Mesendoderm (in vitro differentiated cells): ENCODE results near the gene SGCG.

Experiments
- DNase-seq: peaks from one replicate; pipeline ENCODE4 v3.0.0; 2013
- H2AK5ac ChIP-seq: 2 replicates; pipeline ENCODE4 v1.6.1; 2013; ENCODE audit warnings: low read length, inconsistent platforms
- H2BK120ac ChIP-seq: 2 replicates; pipeline ENCODE4 v1.6.1; 2013; ENCODE audit warnings: low read depth, mild to moderate bottlenecking, low read length, moderate library complexity, mixed read lengths
- H2BK15ac ChIP-seq: replicated peaks from 2 replicates; pipeline ENCODE4 v1.6.1; 2013; ENCODE audit warnings: low read depth, mild to moderate bottlenecking, moderate library complexity
- H2BK5ac ChIP-seq: 2 replicates; pipeline ENCODE4 v1.6.1; 2013; ENCODE audit warnings: low read length, inconsistent platforms
- H3K18ac ChIP-seq: 2 replicates; pipeline ENCODE4 v1.6.1; 2013; ENCODE audit warnings: mild to moderate bottlenecking, low read length, mixed read lengths
- H3K23ac ChIP-seq: one replicate; pipeline ENCODE4 v1.6.1; 2013; ENCODE audit warnings: low read length
- H3K27ac ChIP-seq: 2 replicates; pipeline ENCODE4 v1.5.1; 2013; ENCODE audit warnings: low read depth, mild to moderate bottlenecking, inconsistent platforms, low read length, moderate library complexity
- H3K27me3 ChIP-seq: 2 replicates; pipeline ENCODE4 v1.6.1; 2013; ENCODE audit warnings: low read length, control low read depth, mild to moderate bottlenecking, inconsistent platforms; ENCODE audit not compliant: insufficient read depth, poor library complexity
- H3K36me3 ChIP-seq: 2 replicates; pipeline ENCODE4 v1.6.1; 2013; ENCODE audit warnings: low read length, inconsistent platforms; ENCODE audit not compliant: control insufficient read depth, insufficient read depth
- H3K4ac ChIP-seq: one replicate; pipeline ENCODE4 v1.6.1; 2013; ENCODE audit warnings: low read depth, mild to moderate bottlenecking, low read length, moderate library complexity
- H3K4me1 ChIP-seq: 2 replicates; pipeline ENCODE4 v1.6.1; 2013; ENCODE audit warnings: low read depth, low read length, inconsistent platforms; ENCODE audit not compliant: control insufficient read depth
- H3K4me2 ChIP-seq: 2 replicates; pipeline ENCODE4 v1.6.1; 2013; ENCODE audit warnings: low read length
- H3K4me3 ChIP-seq: 2 replicates; pipeline ENCODE4 v1.5.1; 2013; ENCODE audit warnings: mild to moderate bottlenecking, low read length
- H3K56ac ChIP-seq: one replicate; pipeline ENCODE4 v1.6.1; 2013; ENCODE audit warnings: low read length
- H3K79me1 ChIP-seq: 2 replicates; pipeline ENCODE4 v1.6.1; 2013; ENCODE audit warnings: low read length, inconsistent platforms
- H3K79me2 ChIP-seq: 2 replicates; pipeline ENCODE4 v1.6.1; 2013; ENCODE audit warnings: mild to moderate bottlenecking, low read length; ENCODE audit not compliant: control insufficient read depth, insufficient read depth
- H3K9ac ChIP-seq: 2 replicates; pipeline ENCODE4 v1.6.1; 2013; ENCODE audit warnings: low read length, inconsistent platforms
- H4K5ac ChIP-seq: one replicate; pipeline ENCODE4 v1.6.1; 2013; ENCODE audit warnings: low read length
- H4K8ac ChIP-seq: one replicate; pipeline ENCODE4 v1.6.1; 2013; ENCODE audit warnings: low read depth, mild to moderate bottlenecking, control low read depth, low read length, moderate library complexity
- WGBS: extraction: QIAGEN DNeasy Blood & Tissue Kit; methylation state at CpG from one replicate; pipeline ENCODE4 v1.1.7; 2013; ENCODE audit warnings: low lambda C conversion rate, missing lambda C conversion rate; ENCODE audit not compliant: insufficient coverage; ENCODE audit errors: extremely low coverage; 5-methylcytosine and 5-hydroxymethylcytosine counted together

SGCG gene

DNA sequence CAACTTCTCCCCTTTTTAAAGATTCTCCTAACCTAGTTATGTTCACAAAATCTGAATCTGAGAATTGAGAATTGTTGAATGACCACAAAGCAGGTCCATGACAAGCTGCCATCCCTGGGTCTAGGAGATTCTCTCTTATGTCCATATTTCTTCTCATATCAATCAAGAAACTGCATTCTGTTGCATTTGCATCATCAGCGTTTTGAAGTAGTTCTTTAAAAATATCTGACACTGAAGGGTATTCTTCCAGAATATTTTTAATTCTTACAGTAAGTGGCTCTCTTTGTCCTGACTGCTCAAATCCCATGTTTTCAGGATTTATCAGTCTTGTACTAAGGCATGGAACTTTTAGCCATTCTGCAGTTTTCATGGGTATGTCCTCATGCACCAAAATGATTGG lies 158.4 kb downstream of the SGCG start:
- H3K79me1 ChIP-seq: no peaks in the 10 kb centered on the region

DNA sequence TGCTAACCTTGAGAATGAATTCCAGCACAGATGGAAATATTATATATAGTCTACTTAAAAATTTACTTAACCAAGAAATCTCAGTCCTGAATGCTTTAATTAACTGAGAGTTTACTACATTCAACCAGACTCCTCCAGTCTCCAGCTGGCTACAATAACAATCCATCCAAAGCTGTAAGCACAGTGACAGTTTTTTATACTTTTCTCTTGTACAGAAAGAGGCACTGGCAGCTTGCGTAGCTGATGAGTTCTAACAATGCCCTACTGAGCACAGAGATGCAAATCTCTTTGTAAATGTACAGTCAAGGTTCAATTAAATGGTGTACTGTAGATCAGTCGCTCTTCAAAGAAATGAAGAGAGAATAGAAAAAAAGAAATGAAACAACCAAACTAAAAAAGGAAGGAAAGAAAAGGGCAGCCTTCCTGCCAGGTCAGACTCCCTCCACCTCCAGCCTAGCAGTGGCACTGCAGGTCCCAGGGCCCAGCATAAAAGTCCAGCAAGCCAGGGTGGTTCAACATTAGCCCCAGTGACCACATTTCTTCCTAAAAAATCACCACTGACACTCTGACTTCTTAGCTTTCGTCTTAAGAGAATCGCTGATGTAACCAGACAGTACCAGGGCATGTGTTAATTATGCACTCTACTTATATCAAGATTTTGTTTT lies 164.3 kb downstream of the SGCG start:
- no peak overlapping the region for H3K27ac ChIP-seq
- H3K27me3 ChIP-seq: no peaks in the 10 kb centered on the region
- H3K4ac ChIP-seq: no peak overlapping the region
- no peak overlapping the region for H3K23ac ChIP-seq
- H3K4me3 ChIP-seq: no peak overlapping the region
- H2AK5ac ChIP-seq: no peak overlapping the region
- no peaks in the 10 kb centered on the region for H3K4me1 ChIP-seq
- WGBS: no CpG with 5 or more reads among the region's 4 CpGs
- H3K79me2 ChIP-seq: no peaks in the 10 kb centered on the region
- no peak overlapping the region for H3K4me2 ChIP-seq
- H4K5ac ChIP-seq: no peak overlapping the region
- no peak overlapping the region for H2BK120ac ChIP-seq
- no peak overlapping the region for H2BK5ac ChIP-seq
- H3K56ac ChIP-seq: no peak overlapping the region
- DNase-seq: no peak
- no peak overlapping the region for H2BK15ac ChIP-seq
- H3K36me3 ChIP-seq: no peaks in the 10 kb centered on the region
- H3K18ac ChIP-seq: no peak overlapping the region
- no peak overlapping the region for H4K8ac ChIP-seq
- H3K9ac ChIP-seq: no peak overlapping the region
- peaks cover 4% of the 10 kb centered on the region for H3K79me1 ChIP-seq

More for the DNA sequence above, 158.4 kb downstream of the SGCG start:
- no peak overlapping the region for H2BK5ac ChIP-seq
- H3K4me1 ChIP-seq: no peaks in the 10 kb centered on the region
- H3K4me3 ChIP-seq: no peak overlapping the region
- H3K56ac ChIP-seq: no peak overlapping the region
- no peak overlapping the region for H4K8ac ChIP-seq
- no peak overlapping the region for H2BK120ac ChIP-seq
- no peak overlapping the region for H4K5ac ChIP-seq
- no peak overlapping the region for H3K4ac ChIP-seq
- no peak for DNase-seq
- no peak overlapping the region for H3K27ac ChIP-seq
- H3K27me3 ChIP-seq: no peaks in the 10 kb centered on the region
- no peak overlapping the region for H3K9ac ChIP-seq
- no peaks in the 10 kb centered on the region for H3K36me3 ChIP-seq
- WGBS: no CpG with 5 or more reads among the region's 1 CpG
- H2BK15ac ChIP-seq: no peak overlapping the region
- no peak overlapping the region for H2AK5ac ChIP-seq
- H3K79me2 ChIP-seq: no peaks in the 10 kb centered on the region
- no peak overlapping the region for H3K4me2 ChIP-seq
- no peak overlapping the region for H3K23ac ChIP-seq
- H3K18ac ChIP-seq: no peak overlapping the region

DNA sequence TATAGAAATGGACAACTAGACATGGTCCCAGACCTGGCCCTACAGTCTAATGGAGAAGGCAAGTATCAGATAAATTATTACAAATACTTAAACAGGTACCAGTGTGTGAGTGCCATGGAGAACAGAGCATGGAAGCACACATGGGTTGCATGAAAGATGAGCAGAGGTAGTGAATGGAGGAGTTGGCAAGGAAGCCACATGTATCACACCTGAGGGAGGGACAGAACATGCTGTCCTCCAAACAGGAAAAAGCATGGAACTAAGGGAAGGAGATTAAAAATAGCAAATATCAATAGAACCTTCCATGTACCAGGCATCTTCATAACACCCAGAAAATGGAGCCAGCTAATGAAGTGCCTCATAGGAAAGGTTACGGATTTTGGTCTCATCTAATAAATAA lies 166.8 kb downstream of the SGCG start:
- Histone ChIP-seq H3K4me2 (no peak overlapping the region), H2BK15ac (no peak overlapping the region), H3K79me1 (peaks cover 4% of the 10 kb centered on the region), H2AK5ac (no peak overlapping the region), H3K18ac (no peak overlapping the region), H3K79me2 (no peaks in the 10 kb centered on the region), H3K4ac (no peak overlapping the region), H3K23ac (no peak overlapping the region), H4K5ac (no peak overlapping the region), H3K4me1 (no peaks in the 10 kb centered on the region), H3K4me3 (no peak overlapping the region), H3K36me3 (no peaks in the 10 kb centered on the region), H3K56ac (no peak overlapping the region), H3K27me3 (no peaks in the 10 kb centered on the region), H3K9ac (no peak overlapping the region), H3K27ac (no peak overlapping the region), H4K8ac (no peak overlapping the region), H2BK120ac (no peak overlapping the region), H2BK5ac (no peak overlapping the region)
- no peak for DNase-seq
- WGBS: no CpG with 5 or more reads among the region's 1 CpG

DNA sequence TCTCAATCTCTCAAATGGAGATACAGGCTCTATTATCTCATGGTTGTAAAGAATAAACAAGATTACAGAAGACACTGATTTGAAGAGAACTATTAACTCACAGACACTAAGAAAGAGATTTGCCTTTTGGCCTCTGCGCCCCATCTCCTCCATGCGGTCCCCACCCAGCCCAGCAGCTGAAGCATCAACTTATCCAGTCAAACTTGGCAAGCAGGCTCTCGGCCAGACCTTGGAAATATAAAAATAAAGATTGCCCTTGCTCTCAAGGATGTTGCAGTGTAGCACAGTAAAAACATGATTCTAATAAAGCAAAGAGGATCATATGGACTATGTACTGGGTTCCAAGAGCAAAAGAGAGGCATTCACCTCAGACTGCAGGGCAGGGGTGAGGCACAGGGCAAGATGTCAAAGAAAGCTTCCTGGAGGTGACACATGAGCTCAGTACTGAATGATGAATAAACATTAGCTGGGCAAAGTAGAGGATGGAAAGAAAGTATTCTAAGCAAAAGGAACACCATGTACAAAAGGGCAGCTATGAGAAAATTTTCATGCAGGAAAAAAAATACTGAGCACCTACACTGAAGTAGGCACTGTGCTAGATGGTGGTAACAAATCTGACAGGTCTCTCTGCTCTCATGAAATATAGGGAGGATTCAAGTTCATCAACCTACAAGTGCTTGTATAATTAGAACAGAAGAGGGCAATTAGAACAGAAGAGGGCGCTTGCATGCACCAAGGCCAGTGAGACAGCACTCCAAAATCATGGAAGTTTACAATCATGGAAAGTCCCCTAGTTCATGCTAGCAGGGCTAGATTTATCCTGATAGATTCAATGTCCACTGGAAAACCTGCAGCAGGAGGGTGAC lies 167.7 kb downstream of the SGCG start:
- no peak overlapping the region for H3K18ac ChIP-seq
- no peak overlapping the region for H2AK5ac ChIP-seq
- no peak overlapping the region for H3K27ac ChIP-seq
- no peak overlapping the region for H4K8ac ChIP-seq
- H2BK120ac ChIP-seq: no peak overlapping the region
- no peak overlapping the region for H3K4me3 ChIP-seq
- H3K36me3 ChIP-seq: no peaks in the 10 kb centered on the region
- H2BK15ac ChIP-seq: no peak overlapping the region
- no peak overlapping the region for H3K23ac ChIP-seq
- H3K4me2 ChIP-seq: no peak overlapping the region
- no peak overlapping the region for H4K5ac ChIP-seq
- H3K79me2 ChIP-seq: no peaks in the 10 kb centered on the region
- H2BK5ac ChIP-seq: no peak overlapping the region
- H3K27me3 ChIP-seq: no peaks in the 10 kb centered on the region
- peaks cover 4% of the 10 kb centered on the region for H3K79me1 ChIP-seq
- H3K4me1 ChIP-seq: no peaks in the 10 kb centered on the region
- H3K56ac ChIP-seq: no peak overlapping the region
- no CpG with 5 or more reads among the region's 4 CpGs for WGBS
- DNase-seq: peak; percentile 17
- H3K4ac ChIP-seq: no peak overlapping the region
- H3K9ac ChIP-seq: no peak overlapping the region

DNA sequence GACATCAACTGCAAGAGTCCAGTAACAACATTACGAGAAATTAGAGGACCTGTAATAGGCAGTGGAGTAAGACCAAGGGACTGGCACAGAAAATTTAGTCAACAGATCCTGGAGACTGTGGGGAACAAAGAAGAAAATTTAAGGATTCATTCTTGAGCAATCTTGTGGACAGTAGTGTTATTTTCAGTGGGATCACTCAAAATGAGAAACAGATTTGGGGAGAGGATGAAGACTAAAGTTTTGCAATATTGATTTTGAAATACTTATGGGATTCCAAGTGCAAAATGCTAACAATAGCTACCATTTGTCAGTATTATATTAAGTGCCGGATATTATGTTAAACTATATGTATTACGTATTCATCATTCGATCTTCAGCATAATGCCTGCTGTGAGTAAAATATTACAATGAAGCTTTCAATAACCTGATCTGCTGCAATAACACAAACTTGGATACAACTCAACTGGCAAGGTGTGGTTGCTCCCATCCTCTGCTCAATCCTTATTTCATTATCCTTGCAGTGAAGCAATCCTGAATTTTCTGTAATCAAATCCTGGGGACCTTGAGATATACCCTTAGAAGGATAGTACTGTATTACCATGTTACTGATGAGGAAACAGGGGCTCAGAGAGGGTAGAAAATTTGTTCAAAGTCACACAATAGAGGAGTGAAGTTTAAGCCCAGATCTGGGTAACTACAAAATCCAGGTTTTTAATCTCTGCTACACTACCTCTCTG lies 168.6 kb downstream of the SGCG start:
- WGBS: no CpG with 5 or more reads among the region's 4 CpGs
- Histone ChIP-seq H3K56ac (no peak overlapping the region), H3K36me3 (no peaks in the 10 kb centered on the region)

More for the DNA sequence above, 168.6 kb downstream of the SGCG start:
- Histone ChIP-seq H3K4me3 (no peak overlapping the region), H3K27ac (no peak overlapping the region), H4K8ac (no peak overlapping the region), H3K27me3 (no peaks in the 10 kb centered on the region), H3K9ac (no peak overlapping the region), H2BK15ac (no peak overlapping the region), H3K79me2 (no peaks in the 10 kb centered on the region), H3K4ac (no peak overlapping the region), H2BK5ac (no peak overlapping the region), H3K4me1 (no peaks in the 10 kb centered on the region), H3K23ac (no peak overlapping the region), H3K4me2 (no peak overlapping the region), H3K18ac (no peak overlapping the region), H4K5ac (no peak overlapping the region), H2BK120ac (no peak overlapping the region), H2AK5ac (no peak overlapping the region), H3K79me1 (peaks cover 4% of the 10 kb centered on the region)
- no peak for DNase-seq
